PFSK-1 (cell line): ENCODE measurements around the gene KREMEN1.

Source experiments
- POLR2AphosphoS5 ChIP-seq: IDR thresholded peaks from 2 replicates; pipeline ENCODE4 v1.6.1; 2012; ENCODE audit warnings: low read depth, mild to moderate bottlenecking, control low read depth, low read length, moderate library complexity
- REST ChIP-seq, 2 experiments: IDR thresholded peaks; 2 replicates each; pipeline versions ENCODE4 v1.6.1 to v1.8.0; 2011 to 2012; ENCODE audit warnings: low read depth in 2 of 2, low read length in 2 of 2, control low read depth in 1 of 2, inconsistent platforms in 1 of 2, mild to moderate bottlenecking in 1 of 2, moderate library complexity in 1 of 2; ENCODE audit not compliant: insufficient read depth in 1 of 2
- SIN3A ChIP-seq: IDR thresholded peaks from 2 replicates; pipeline ENCODE4 v1.6.1; 2012; ENCODE audit warnings: mild to moderate bottlenecking, low read length, moderate library complexity, borderline replicate concordance; ENCODE audit not compliant: insufficient read depth
- TAF1 ChIP-seq: IDR thresholded peaks from 2 replicates; pipeline ENCODE4 v1.6.1; 2012; ENCODE audit warnings: low read length, control low read depth, borderline replicate concordance; ENCODE audit not compliant: insufficient read depth

- TF ChIP-seq REST (IDR thresholded peaks at IDR 0.05; ENCODE audit: insufficient read depth in 1 of 2, low read depth in 2 of 2, low read length in 2 of 2) (no peak), POLR2AphosphoS5 (no peak), TAF1 (no peak), SIN3A (no peak)
Measured at GRCh38 chr22:29041408-29041807, 31.4 kb upstream of the KREMEN1 start.
